Ovary (tissue), 3 donors: Measurements from ENCODE around the gene NOCT.

Source experiments
- POLR2A ChIP-seq: fragments of 450-650 bp; IDR thresholded peaks from one replicate; pipeline ENCODE4 v1.6.1; 2017; ENCODE audit warnings: antibody characterized with exemption, mild to moderate bottlenecking, moderate library complexity
- TF ChIP-seq, protein P1 (sequence below), 3 donors: fragments of 450-650 bp in 2 of 3; fragments of 200-600 bp in 1 of 3; IDR thresholded peaks; one replicate each; pipeline versions ENCODE4 v1.5.1 to v1.8.0; 2016 to 2022; ENCODE audit warnings: antibody characterized with exemption in 3 of 3, mild to moderate bottlenecking in 1 of 3
- donor health status: DM: no; HTN: no; CAD: no.

DNA sequence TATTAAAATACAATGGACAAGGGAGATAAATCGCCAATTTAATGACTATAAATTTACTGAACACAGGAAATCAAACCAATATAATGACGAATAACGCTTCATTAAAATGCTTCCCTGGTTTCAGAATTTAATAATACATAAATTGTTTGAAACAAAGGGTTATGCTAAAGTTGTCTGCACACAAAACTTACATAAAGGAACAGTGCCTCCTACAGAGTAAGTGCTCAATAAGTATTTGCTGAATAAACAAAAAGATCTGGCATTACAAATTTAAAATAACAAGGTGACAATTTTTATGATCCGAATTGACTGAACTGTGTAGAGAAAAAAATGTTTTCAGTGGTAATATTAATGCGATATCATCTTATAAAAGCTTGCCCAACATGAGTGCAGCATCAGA is 69.6 kb downstream of the NOCT start:
- TF ChIP-seq, protein P1, sequence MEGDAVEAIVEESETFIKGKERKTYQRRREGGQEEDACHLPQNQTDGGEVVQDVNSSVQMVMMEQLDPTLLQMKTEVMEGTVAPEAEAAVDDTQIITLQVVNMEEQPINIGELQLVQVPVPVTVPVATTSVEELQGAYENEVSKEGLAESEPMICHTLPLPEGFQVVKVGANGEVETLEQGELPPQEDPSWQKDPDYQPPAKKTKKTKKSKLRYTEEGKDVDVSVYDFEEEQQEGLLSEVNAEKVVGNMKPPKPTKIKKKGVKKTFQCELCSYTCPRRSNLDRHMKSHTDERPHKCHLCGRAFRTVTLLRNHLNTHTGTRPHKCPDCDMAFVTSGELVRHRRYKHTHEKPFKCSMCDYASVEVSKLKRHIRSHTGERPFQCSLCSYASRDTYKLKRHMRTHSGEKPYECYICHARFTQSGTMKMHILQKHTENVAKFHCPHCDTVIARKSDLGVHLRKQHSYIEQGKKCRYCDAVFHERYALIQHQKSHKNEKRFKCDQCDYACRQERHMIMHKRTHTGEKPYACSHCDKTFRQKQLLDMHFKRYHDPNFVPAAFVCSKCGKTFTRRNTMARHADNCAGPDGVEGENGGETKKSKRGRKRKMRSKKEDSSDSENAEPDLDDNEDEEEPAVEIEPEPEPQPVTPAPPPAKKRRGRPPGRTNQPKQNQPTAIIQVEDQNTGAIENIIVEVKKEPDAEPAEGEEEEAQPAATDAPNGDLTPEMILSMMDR (IDR thresholded peaks at IDR 0.05): no peak
- no peak for TF ChIP-seq POLR2A
